Activated CD4-positive, alpha-beta T cell treated with anti-CD3 and anti-CD28 coated beads, Interleukin-2, amount 50 U/mL, for 16 hours (primary cell): ENCODE data around the gene B3GALT4.

Experiments used
- DNase-seq: peaks from one replicate; pipeline ENCODE4 v3.0.0-alpha.2; 2020

B3GALT4 gene

GRCh38 chr6:33315793-33316602 lies 39.1 kb downstream of the B3GALT4 start:
- DNase-seq: no peak

GRCh38 chr6:33316603-33317418 lies 39.9 kb downstream of the B3GALT4 start:
- DNase-seq: no peak

DNA sequence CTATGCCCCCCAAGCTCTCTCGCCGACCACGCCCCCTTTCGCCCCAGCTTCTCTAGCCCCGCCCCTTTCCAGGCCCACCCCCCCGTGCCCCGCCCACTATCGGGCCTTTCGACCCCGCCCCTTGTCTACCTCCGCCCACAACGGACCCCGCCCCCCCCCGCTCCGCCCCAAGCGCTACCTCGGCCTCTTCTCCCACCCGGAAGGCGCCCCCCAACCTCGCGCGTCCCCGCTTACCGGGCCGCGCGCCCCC lies 40.4 kb downstream of the B3GALT4 start:
- no peak for DNase-seq

GRCh38 chr6:33317669-33318425 lies 40.9 kb downstream of the B3GALT4 start, which contains the start of gene ZBTB22:
Gene ZBTB22 (minus strand): TSS chr6:33317744. CDS start chr6:33316916, 828 bp downstream.
- DNase-seq: peak; percentile 96

GRCh38 chr6:33318426-33319073 lies 41.6 kb downstream of the B3GALT4 start:
- no peak for DNase-seq

GRCh38 chr6:33319939-33320314 lies 43.0 kb downstream of the B3GALT4 start:
- DNase-seq: no peak

GRCh38 chr6:33320315-33321181 lies 43.6 kb downstream of the B3GALT4 start:
- DNase-seq: no peak

GRCh38 chr6:33321227-33321626 lies 44.3 kb downstream of the B3GALT4 start:
- no peak for DNase-seq

GRCh38 chr6:33323623-33323948 lies 46.7 kb downstream of the B3GALT4 start:
- DNase-seq: no peak

DNA sequence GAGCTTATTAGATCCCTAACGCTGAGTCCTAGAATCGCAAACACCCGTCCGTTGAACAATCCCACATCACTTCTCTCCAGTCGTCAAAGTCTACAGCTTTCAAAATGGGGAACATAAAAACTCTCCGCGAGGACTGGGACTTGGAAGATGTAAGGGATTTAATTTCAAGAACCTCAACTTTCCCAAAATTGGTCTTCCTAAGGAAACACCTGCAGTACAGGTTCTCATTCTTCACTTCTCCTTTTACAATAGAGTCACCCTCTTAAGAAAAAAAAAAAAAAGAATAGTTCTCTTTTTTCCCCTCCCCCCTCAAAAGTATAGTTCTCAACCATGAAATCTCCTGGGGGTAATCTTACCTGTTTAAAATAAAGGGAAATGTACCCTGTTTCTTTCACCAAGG lies 47.2 kb downstream of the B3GALT4 start:
- no peak for DNase-seq
